ENCODE measurements around the gene SPRYD3.

SPRYD3 gene

GRCh38 chr12:53082637-53083175 is 3.5 kb upstream of the SPRYD3 start:
- peaks cover 3% of the 10 kb centered on the region for H3K9me3 ChIP-seq (ENCODE audit: severe bottlenecking)
- TF ChIP-seq CTCF (IDR thresholded peaks at IDR 0.05; ENCODE audit: low read depth, low read length) = no peak
- H3K27ac ChIP-seq = no peak overlapping the region

GRCh38 chr12:53078425-53079225 is 565 bp downstream of the SPRYD3 start:
- H3K36me3 ChIP-seq = peaks cover 11% of the 10 kb centered on the region; the same call in 1 of the 2 replicates
- no peak for DNase-seq
- TF ChIP-seq CTCF (IDR thresholded peaks at IDR 0.05; ENCODE audit: low read depth, low read length) = no peak
- peak overlapping the region; percentile 66 for H3K4me3 ChIP-seq (ENCODE audit: low read depth, low read length)
- peak overlapping the region; percentile 73 for H3K27ac ChIP-seq
- no peaks in the 10 kb centered on the region for H3K9me3 ChIP-seq (ENCODE audit: severe bottlenecking)
- H3K27me3 ChIP-seq (ENCODE audit: insufficient read depth, low read depth, severe bottlenecking) = no peaks in the 10 kb centered on the region

More at GRCh38 chr12:53082637-53083175, 3.5 kb upstream of the SPRYD3 start:
- no peak for DNase-seq
- Histone ChIP-seq H3K4me3 (ENCODE audit: low read depth, low read length) (no peak overlapping the region), H3K27me3 (ENCODE audit: insufficient read depth, low read depth, severe bottlenecking) (no peaks in the 10 kb centered on the region), H3K36me3 (no peaks in the 10 kb centered on the region)

GRCh38 chr12:53077030-53077429 is 2.2 kb downstream of the SPRYD3 start:
- Histone ChIP-seq H3K36me3 (peaks cover 15% of the 10 kb centered on the region), H3K27me3 (ENCODE audit: insufficient read depth, low read depth, severe bottlenecking) (no peaks in the 10 kb centered on the region), H3K4me3 (ENCODE audit: low read depth, low read length) (no peak overlapping the region), H3K27ac (no peak overlapping the region), H3K9me3 (ENCODE audit: severe bottlenecking) (no peaks in the 10 kb centered on the region)
- TF ChIP-seq CTCF (IDR thresholded peaks at IDR 0.05; ENCODE audit: low read depth, low read length) = no peak
- DNase-seq = no peak

- Histone ChIP-seq H3K4me3 (ENCODE audit: low read depth, low read length) (no peak overlapping the region), H3K9me3 (ENCODE audit: severe bottlenecking) (no peaks in the 10 kb centered on the region), H3K27ac (no peak overlapping the region), H3K27me3 (ENCODE audit: insufficient read depth, low read depth, severe bottlenecking) (no peaks in the 10 kb centered on the region), H3K36me3 (peaks cover 15% of the 10 kb centered on the region)
- no peak for DNase-seq
- TF ChIP-seq CTCF (IDR thresholded peaks at IDR 0.05; ENCODE audit: low read depth, low read length) = no peak
Measured at GRCh38 chr12:53076461-53076860, 2.7 kb downstream of the SPRYD3 start.

GRCh38 chr12:53074999-53075370 is 4.2 kb downstream of the SPRYD3 start:
- no peak overlapping the region for H3K27ac ChIP-seq
- no peaks in the 10 kb centered on the region for H3K9me3 ChIP-seq (ENCODE audit: severe bottlenecking)
- H3K27me3 ChIP-seq (ENCODE audit: insufficient read depth, low read depth, severe bottlenecking) = no peaks in the 10 kb centered on the region
- no peak for TF ChIP-seq CTCF (IDR thresholded peaks at IDR 0.05; ENCODE audit: low read depth, low read length)
- DNase-seq = no peak
- H3K36me3 ChIP-seq = peaks cover 15% of the 10 kb centered on the region
- no peak overlapping the region for H3K4me3 ChIP-seq (ENCODE audit: low read depth, low read length)
